Activated naive CD4-positive, alpha-beta T cell treated with Interleukin-2 at 50 U/mL for 16 hours (primary cell): ENCODE data around the gene FEM1C.
A peak's percentile ranks its signal among the peaks of the same experiment; 100 is the strongest.

Source experiments
- DNase-seq: peaks from one replicate; pipeline ENCODE4 v3.0.0-alpha.2; 2020

The FEM1C gene

GRCh38 chr5:115557667-115558387 lies 13.3 kb upstream of the FEM1C start:
- no peak for DNase-seq

DNA sequence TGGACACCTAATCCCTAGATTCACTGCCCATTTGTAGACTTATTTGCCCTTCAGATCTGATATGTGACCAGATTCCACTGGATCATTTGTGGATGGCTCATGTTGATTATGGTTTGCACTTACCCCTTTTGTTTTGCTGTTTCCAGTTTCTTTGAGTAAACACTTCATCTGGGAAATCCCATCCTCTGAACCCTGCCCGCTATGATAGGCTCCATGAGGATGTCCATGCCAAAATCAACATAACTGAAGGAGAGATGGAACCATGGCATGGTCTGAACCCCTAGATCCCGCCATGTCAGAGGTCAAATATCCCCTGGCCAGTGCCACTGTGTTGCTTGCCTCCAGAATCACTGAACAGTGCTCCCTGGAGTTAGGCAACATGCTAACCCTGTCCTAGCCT lies 11.7 kb upstream of the FEM1C start:
- DNase-seq, result no peak

DNA sequence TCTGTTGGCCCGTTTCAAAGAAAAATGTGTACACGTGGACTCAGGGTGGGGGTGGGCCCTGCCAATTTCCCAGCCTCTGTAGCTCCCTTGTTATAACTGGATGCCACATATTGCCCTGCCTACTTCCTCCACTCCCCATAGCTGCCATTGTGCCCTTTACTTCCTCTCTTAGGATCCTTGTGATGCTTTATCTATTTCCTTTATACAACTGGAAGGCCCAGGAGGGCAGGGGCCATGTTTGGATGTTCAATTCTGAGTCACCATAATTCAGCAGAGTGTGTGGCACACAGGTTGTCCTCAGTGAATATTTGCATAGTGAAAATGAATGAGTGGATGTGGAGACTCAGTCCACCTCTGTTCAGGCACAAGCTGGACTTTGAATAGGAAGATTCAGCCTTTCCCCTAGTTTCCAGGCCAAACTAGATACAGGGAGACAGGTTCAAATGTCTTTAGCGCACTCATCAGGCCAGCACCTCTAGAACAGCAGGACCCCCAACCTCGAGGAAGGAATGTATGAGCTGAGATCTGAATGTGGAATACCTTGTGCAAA lies 10.6 kb upstream of the FEM1C start:
- DNase-seq, result no peak

GRCh38 chr5:115553082-115553481 lies 8.5 kb upstream of the FEM1C start:
- DNase-seq, result no peak

GRCh38 chr5:115551415-115551814 lies 6.8 kb upstream of the FEM1C start:
- DNase-seq, result no peak

DNA sequence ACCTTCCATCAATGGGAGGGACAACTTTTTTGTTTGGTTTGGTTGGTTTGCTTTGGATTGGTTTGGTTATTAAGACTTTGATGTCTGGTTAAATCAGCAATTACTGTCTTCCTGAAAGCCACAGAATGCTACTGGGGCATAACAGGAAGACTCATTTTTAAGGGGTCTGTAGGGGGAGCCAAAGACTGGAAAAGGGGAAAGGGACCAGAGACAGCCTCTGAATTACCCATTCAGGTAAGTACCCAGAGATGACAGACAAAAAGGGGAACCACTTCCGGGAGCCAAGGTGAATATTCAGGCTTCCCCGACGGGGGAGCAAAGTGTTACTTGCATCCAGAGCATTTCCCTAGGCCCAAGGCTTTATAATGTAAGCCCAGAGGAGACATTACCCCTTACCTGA lies 4.6 kb upstream of the FEM1C start:
- DNase-seq, result no peak

DNA sequence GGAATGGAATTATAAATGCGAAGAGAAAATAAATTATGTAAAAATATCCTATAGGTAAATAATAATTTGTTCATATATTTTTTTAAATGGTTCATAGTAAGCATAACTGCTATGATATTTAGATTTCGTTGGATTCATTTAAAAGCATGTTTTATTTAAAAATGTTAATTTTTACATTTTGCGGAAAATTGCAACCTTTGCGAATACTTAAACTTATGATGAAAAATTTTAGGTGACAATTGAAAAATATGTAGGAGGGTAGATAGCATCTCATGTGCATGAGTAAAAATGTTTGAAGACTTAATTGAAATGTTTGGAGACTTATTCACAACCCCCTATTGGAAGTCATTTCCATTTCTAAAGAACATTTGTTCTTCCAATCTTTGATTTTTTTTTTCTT lies 4.1 kb upstream of the FEM1C start:
- DNase-seq, result no peak

DNA sequence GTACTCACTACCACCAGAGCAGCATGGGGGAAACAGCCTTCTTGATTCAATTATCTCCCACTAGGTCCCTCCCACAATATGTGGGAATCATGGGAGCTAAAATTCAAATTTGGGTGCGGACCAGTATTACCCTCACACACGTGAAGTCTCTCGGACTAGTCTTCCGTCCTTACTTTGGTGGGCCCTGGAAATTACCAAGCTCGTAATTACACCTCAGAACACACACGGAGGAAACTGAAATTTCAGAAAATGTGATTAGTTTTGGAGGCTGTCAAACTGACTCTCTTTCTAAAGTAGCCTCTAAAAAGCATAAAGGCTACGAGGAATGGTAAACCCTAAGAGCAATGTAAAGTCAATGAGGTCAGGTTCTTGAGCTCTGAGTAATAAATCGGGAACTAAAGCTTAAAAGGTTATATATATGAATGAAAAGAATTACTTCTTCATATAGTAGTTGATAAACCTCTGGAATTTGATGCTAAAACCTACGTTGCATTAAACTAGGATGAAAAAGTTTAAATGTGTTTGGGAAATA lies 842 bp upstream of the FEM1C start:
- no peak for DNase-seq

GRCh38 chr5:115544043-115544435 lies 536 bp downstream of the FEM1C start:
- peak; percentile 61 for DNase-seq

DNA sequence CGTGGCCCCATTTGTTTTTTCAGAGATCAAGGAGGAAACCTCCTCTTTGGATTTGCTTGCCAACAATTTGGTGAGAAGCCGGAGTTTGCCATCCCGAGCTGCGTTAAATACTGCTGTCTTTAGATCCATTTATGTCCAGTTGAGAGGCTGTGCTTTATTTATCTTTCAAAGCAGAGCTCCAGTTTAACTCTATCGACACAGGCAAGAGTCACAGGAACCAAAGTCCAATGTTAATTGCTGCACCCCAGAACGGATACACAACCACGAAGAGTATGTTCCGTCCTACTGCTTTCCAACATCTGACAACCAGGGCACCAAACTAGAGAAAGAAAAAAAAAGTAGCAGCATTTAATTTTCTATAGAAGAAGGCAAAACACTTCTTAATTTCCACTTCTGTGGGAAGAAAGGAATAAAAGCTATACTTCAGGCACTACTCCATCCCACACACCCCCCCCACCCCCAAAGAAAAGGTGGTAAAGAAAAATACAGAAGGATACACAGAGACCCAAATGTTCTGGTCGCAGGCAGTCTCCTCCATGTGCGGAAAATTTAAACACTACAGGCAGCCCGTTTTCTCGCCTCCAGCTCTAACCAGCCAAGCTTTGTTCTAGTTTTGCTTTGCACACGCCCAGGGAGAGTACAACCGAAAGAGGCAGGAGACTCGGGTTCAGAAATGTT lies 1.1 kb downstream of the FEM1C start:
- no peak for DNase-seq

DNA sequence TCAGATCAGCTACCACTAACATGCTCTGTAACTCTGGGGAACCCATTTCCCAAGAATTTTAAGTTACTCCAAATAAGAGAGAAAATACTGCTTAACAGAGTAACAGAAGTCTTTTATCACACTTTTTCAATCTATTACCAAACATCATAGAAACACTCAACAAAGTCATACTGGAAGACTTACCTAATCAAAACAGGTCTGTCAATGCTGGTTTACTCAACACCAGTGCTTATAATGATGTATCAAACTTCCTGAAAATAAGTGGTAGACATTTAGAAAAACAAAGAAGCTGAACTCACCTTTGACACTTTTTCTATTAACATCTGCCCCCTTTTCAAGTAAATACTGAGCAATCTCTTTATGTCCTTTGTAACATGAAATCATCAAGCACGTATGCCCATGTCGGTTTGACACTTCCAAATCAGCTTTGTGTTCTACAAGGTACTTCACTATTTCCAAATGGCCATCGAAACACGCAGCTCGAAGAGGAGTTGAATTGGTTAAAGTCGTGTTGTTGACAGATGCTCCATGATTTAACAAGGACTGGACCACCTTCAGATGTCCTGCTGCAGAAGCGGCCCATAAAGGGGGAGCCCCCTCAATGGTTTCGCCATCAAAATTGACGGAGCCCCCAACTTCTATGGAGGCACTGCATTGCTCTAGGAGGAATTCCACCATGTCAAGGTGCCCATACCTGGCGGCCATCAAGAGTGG lies 1.8 kb downstream of the FEM1C start:
- no peak for DNase-seq

DNA sequence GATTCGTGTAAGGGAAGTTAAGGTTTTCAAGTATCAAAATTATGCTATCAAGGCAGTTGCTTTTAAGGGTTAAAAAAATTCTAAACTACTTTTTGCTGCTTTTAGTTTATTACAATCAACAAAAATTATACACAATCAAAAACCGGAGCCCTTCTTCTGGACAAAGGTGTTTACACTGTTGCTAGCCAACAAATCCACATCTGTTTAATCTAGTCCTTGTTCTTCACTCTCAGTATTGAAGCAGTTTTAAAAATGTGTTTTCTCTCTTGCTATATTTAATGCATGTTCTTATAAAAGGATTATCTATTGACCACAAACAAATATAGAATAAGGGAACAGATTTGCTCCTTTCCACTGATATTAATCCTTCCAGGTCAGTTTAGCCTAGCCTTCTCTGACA lies 2.5 kb downstream of the FEM1C start:
- no peak for DNase-seq

DNA sequence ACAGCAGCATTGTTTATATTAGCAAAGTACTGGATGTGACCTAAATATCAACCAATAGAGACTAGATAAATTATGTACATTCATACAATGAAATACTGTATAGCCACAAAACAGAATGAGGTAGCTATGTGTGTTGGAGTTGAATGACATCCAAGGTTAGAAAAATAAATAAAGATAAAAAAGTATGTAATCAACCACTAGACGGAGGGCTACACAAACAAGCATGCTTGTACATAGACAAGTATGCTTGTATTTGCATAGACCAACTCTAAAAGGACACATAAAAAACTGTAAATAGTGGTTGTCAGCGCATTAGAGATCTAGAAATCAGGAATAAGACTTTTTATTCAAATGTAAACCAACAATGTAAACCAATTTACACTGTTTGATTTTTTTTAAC lies 3.0 kb downstream of the FEM1C start:
- no peak for DNase-seq

DNA sequence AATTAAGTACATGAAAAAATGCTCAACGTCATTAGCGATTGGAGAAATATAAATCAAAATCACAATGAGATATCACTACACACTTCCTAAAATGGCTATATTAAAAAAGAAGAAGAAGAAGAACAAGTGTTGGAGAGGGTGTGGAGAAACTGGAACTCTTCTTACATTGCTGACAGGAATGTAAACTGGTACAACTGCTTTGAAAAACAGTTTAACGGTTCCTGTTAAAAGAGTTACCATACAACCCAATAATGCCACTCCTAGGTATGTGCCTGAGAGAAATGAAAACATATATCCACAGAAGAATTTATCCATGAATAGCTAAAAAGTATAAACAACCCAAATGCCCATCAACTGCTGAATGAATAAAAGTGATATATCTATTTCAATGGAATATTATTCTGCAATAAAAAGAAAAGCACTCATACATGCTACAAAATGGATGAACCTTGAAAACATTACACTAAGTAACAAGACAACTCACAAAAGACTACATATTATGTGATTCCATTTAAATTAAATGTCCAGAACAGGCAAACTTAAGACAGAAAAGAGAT lies 9.0 kb downstream of the FEM1C start:
- DNase-seq, result no peak

- DNase-seq, result no peak
These were observed 12.1 kb downstream of the FEM1C start for GRCh38 chr5:115532517-115532916.

DNA sequence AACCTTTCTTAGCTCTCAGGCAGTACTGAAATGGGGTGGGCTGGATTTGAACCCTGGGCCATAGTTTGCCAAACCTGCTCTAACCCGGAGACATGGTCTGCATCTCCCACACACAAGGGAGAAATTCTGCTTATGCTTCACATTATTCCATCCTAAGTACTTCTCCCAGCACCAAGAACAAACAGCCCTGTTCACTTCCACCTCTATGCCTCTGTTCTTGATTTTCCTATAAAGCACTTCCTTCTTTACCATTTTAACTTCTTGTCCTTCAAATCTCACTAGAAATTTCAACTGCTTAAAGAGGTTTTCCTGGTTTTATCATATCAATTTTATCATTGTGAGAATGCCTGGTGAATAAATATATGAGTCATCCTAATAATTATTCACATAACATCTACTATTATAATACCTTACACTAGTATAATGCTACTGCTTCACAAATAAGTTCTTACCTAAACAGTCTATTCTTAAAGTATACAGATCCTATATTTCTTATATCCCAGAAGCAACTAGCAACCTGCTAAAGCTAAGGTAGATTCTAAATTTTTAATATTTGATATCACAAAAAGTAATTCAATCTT lies 12.7 kb downstream of the FEM1C start:
- DNase-seq, result no peak

- DNase-seq, result no peak
These were observed 13.2 kb downstream of the FEM1C start for GRCh38 chr5:115531380-115531779.

- DNase-seq, result no peak
These were observed 14.1 kb downstream of the FEM1C start for GRCh38 chr5:115530426-115530825.

GRCh38 chr5:115526604-115527003 lies 18.0 kb downstream of the FEM1C start:
- no peak for DNase-seq

DNA sequence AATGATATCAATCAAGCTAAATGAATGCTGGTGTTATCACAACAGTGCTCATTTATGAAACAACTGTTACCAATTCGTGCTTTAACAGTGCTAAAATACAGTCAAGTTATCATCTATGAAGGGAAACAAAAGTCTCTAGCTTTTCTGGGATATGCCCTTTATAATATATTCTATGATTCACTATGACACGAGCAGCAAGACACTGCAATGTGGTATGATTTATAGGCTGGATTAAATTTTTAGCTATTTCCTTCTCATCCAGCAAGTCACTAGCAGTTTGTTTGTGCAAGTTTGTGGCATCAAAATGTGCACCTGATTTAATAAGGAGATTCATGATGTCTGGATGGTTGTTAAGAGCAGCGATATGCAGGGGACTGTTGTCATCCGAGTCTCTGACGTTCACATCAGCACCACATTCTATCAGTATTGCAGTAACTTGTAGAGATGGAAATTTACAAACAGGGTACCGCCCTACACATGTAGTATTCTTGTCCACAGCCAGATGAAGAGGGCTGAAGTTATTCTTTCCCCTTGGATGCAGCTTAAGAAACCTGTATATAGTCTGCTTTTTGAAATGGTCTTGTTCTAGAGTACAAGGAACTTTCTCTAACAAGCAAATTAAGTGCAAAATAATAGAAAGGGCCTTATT lies 20.3 kb downstream of the FEM1C start:
- DNase-seq, result no peak

DNA sequence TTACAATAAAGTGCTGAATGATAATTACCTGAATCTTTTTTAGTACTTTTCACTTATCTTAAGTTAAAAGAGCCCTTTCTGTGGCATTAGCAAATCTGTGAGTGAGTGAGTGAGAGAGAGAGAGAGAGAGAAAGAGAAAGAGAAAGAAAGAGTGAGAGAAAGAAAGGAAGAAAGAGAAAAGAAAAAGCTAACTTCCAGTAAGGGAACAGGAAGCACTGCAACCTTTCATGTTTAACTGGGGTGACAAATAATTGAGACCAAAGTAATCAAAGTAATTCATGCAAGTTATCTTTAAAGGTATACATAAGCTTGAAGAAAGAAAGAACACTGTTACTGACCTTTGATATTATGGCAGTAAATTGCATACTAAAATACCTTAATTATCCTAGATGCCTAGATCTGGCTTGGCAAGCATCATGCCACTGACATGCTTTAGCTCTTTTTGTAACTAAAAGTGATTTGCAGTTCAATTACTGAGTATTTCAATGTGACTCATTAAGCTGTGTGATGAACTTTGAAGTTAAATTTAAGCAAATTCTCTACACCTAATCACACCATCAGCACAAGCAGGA lies 21.7 kb downstream of the FEM1C start:
- no peak for DNase-seq

- no peak for DNase-seq
These were observed 24.4 kb downstream of the FEM1C start for GRCh38 chr5:115520191-115520590.
